GM20000 (cell line): ENCODE data around the gene NSMF.

Experiments used
- DNase-seq: peaks from one replicate; pipeline ENCODE4 v3.0.0; 2012; ENCODE audit warnings: low spot score
- CTCF ChIP-seq: IDR thresholded peaks from 2 replicates; pipeline ENCODE4 v1.5.1; 2012; ENCODE audit warnings: mild to moderate bottlenecking, control low read depth; ENCODE audit errors: extremely low read depth, missing control alignments

NSMF gene

GRCh38 chr9:137501457-137501856 is 42.3 kb upstream of the NSMF start:
- DNase-seq = no peak
- no peak for TF ChIP-seq CTCF

GRCh38 chr9:137500666-137501397 is 41.7 kb upstream of the NSMF start:
- TF ChIP-seq CTCF = no peak
- DNase-seq = no peak

GRCh38 chr9:137499858-137500661 is 40.9 kb upstream of the NSMF start:
- DNase-seq = no peak
- TF ChIP-seq CTCF = no peak

- no peak for TF ChIP-seq CTCF
- DNase-seq = no peak
Observed at GRCh38 chr9:137499416-137499815, 40.3 kb upstream of the NSMF start.

GRCh38 chr9:137498720-137499150 is 39.6 kb upstream of the NSMF start:
- no peak for TF ChIP-seq CTCF
- no peak for DNase-seq

- DNase-seq = no peak
- TF ChIP-seq CTCF = no peak
Observed at GRCh38 chr9:137497921-137498719, 39.0 kb upstream of the NSMF start.
